IMR-90 (cell line): ENCODE measurements around the gene HLA-DRB1.

Experiments used
- CEBPB ChIP-seq: IDR thresholded peaks from 2 replicates; pipeline ENCODE4 v1.6.1; 2012; ENCODE audit warnings: low read depth, low read length, improper control_type of control experiment
- SMC3 ChIP-seq: fragments of 150-350 bp; IDR thresholded peaks from 2 replicates; pipeline ENCODE4 v1.6.1; 2016; ENCODE audit warnings: low read depth, mild to moderate bottlenecking, antibody characterized with exemption, low read length, moderate library complexity
- TF ChIP-seq, protein P1 (sequence below): conservative IDR thresholded peaks from 2 replicates; pipeline ENCODE4 v1.5.1; 2012; ENCODE audit warnings: mild to moderate bottlenecking, low read depth, low read length, improper control_type of control experiment
- TF ChIP-seq, protein P2 (sequence below): fragments of 150-350 bp; IDR thresholded peaks from 2 replicates; pipeline ENCODE4 v1.6.1; 2017; ENCODE audit warnings: mild to moderate bottlenecking, antibody characterized with exemption, low read length, low read depth

DNA sequence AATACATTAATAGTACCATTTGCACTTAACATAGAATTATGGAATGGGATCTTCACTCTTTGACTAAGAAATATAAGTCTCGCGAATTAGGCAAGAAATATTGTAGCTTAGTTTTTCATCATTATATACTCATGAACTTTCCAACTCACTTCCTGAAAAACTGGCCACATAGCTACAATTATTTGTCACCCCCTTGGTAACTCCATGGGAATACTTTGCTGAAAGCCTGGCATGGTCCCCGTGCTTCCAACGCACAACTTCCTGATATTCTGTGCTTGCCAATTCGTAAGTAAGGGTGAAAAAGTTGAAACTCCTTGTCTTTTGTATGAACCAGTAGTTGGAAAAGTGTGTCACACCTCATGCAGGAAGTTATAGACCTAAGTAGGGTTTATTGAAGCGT is 23.8 kb upstream of the HLA-DRB1 start:
- TF ChIP-seq, protein P1, sequence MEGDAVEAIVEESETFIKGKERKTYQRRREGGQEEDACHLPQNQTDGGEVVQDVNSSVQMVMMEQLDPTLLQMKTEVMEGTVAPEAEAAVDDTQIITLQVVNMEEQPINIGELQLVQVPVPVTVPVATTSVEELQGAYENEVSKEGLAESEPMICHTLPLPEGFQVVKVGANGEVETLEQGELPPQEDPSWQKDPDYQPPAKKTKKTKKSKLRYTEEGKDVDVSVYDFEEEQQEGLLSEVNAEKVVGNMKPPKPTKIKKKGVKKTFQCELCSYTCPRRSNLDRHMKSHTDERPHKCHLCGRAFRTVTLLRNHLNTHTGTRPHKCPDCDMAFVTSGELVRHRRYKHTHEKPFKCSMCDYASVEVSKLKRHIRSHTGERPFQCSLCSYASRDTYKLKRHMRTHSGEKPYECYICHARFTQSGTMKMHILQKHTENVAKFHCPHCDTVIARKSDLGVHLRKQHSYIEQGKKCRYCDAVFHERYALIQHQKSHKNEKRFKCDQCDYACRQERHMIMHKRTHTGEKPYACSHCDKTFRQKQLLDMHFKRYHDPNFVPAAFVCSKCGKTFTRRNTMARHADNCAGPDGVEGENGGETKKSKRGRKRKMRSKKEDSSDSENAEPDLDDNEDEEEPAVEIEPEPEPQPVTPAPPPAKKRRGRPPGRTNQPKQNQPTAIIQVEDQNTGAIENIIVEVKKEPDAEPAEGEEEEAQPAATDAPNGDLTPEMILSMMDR = no peak
- TF ChIP-seq, protein P2, sequence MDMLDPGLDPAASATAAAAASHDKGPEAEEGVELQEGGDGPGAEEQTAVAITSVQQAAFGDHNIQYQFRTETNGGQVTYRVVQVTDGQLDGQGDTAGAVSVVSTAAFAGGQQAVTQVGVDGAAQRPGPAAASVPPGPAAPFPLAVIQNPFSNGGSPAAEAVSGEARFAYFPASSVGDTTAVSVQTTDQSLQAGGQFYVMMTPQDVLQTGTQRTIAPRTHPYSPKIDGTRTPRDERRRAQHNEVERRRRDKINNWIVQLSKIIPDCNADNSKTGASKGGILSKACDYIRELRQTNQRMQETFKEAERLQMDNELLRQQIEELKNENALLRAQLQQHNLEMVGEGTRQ = no peak
- no peak for TF ChIP-seq CEBPB
- no peak for TF ChIP-seq SMC3
